Measurements from ENCODE around the gene BCL2L12. TPM values are rescaled to one million over a fixed set of nuclear protein-coding genes. Genes with fewer than 3 reads are reported as not detected.

Gene BCL2L12
- total and polyA plus RNA-seq, 12 donors, result 3.3 to 16.3 (median 9.9) TPM

DNA sequence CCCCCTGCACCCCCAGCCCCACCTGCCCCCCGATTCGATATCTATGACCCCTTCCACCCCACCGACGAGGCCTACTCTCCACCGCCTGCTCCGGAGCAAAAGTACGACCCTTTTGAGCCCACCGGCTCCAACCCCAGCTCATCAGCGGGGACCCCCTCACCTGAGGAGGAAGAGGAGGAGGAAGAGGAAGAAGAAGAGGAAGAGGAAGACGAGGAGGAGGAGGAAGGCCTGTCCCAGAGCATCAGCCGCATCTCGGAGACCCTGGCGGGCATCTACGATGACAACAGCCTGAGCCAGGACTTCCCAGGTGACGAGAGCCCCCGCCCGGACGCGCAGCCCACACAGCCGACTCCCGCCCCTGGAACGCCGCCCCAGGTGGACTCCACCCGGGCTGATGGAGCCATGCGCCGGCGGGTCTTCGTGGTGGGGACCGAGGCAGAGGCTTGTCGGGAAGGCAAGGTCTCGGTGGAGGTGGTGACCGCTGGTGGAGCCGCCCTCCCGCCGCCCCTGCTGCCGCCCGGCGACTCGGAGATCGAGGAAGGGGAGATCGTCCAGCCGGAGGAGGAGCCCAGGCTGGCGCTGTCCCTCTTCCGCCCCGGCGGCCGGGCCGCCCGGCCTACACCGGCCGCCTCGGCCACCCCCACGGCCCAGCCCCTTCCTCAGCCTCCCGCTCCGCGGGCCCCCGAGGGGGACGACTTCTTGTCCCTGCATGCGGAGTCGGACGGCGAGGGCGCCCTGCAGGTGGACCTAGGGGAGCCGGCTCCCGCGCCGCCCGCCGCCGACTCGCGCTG is 14.5 kb upstream of the BCL2L12 start:
- no peaks in the 10 kb centered on the region for H3K9me3 ChIP-seq (replicated peaks in 1 of 3)
- DNase-seq, result no peak
- peaks cover 0 to 81% of the 10 kb centered on the region in 2 donors for H3K36me3 ChIP-seq (replicated peaks in 1 of 2)
- no peak overlapping the region for H3K4me3 ChIP-seq
- H3K27ac ChIP-seq, result no peak overlapping the region
- WGBS, 4 donors, result 94 to 96% (median 96%) methylated on average over 30 to 72 of the region's 72 CpGs
- peaks cover 0 to 5% of the 10 kb centered on the region in 2 donors for H3K4me1 ChIP-seq (replicated peaks in 1 of 2)
- H3K27me3 ChIP-seq, result no peaks in the 10 kb centered on the region
- TF ChIP-seq CTCF (IDR thresholded peaks at IDR 0.05) (no peak), POLR2A (IDR thresholded peaks at IDR 0.05) (no peak)
- intact Hi-C loops (cut with DNase I), result no loop called here

GRCh38 chr19:49651820-49652550 is 13.7 kb upstream of the BCL2L12 start:
- intact Hi-C loops (cut with DNase I), result no loop called here
- Histone ChIP-seq H3K36me3 (replicated peaks in 1 of 2) (peaks cover 0 to 81% of the 10 kb centered on the region in 2 donors), H3K4me3 (no peak overlapping the region), H3K9me3 (replicated peaks in 1 of 3) (no peaks in the 10 kb centered on the region), H3K27ac (no peak overlapping the region), H3K27me3 (no peaks in the 10 kb centered on the region), H3K4me1 (replicated peaks in 1 of 2) (peaks cover 0 to 5% of the 10 kb centered on the region in 2 donors)
- DNase-seq, result no peak
- 94 to 96% (median 95%) methylated on average over 81 to 109 of the region's 110 CpGs for WGBS, 4 donors
- TF ChIP-seq CTCF (IDR thresholded peaks at IDR 0.05) (no peak), POLR2A (IDR thresholded peaks at IDR 0.05) (no peak)

- no peak for DNase-seq
- peaks cover 0 to 81% of the 10 kb centered on the region in 2 donors for H3K36me3 ChIP-seq (replicated peaks in 1 of 2)
- no peak overlapping the region for H3K4me3 ChIP-seq
- peaks cover 0 to 5% of the 10 kb centered on the region in 2 donors for H3K4me1 ChIP-seq (replicated peaks in 1 of 2)
- intact Hi-C loops (cut with DNase I), result no loop called here
- no peaks in the 10 kb centered on the region for H3K27me3 ChIP-seq
- no peaks in the 10 kb centered on the region for H3K9me3 ChIP-seq (replicated peaks in 1 of 3)
- TF ChIP-seq POLR2A (IDR thresholded peaks at IDR 0.05) (no peak), CTCF (IDR thresholded peaks at IDR 0.05) (no peak)
- no peak overlapping the region for H3K27ac ChIP-seq
- WGBS, 4 donors, result 87 to 94% (median 91%) methylated on average over 31 to 58 of the region's 58 CpGs
Observed at GRCh38 chr19:49652551-49653465, 12.9 kb upstream of the BCL2L12 start.

DNA sequence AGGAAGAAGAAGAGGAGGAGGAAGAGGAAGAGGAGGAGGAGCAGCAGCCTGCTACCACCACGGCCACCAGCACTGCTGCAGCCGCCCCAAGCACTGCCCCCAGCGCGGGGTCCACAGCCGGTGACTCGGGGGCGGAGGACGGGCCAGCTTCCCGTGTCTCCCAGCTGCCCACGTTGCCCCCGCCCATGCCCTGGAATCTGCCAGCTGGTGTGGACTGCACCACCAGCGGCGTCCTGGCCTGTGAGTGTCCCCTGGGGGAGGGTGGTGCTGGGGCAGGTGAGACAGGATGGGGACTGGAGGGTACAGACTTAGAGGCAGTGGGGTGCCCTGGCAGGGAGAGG is 12.3 kb upstream of the BCL2L12 start:
- intact Hi-C loops (cut with DNase I), result no loop called here
- 83 to 89% (median 86%) methylated on average over 10 to 13 of the region's 13 CpGs for WGBS, 4 donors
- H3K27me3 ChIP-seq, result no peaks in the 10 kb centered on the region
- no peak overlapping the region for H3K4me3 ChIP-seq
- no peak for DNase-seq
- H3K36me3 ChIP-seq (replicated peaks in 1 of 2), result peaks cover 0 to 81% of the 10 kb centered on the region in 2 donors
- no peak for TF ChIP-seq CTCF (IDR thresholded peaks at IDR 0.05)
- TF ChIP-seq POLR2A (IDR thresholded peaks at IDR 0.05), result no peak
- no peaks in the 10 kb centered on the region for H3K9me3 ChIP-seq (replicated peaks in 1 of 3)
- H3K27ac ChIP-seq, result no peak overlapping the region
- H3K4me1 ChIP-seq (replicated peaks in 1 of 2), result peaks cover 0 to 5% of the 10 kb centered on the region in 2 donors

Measured in adrenal gland (tissue), 12 donors.